H1 (cell line): ENCODE results near the gene TMEM181. TPM values are rescaled to one million over a fixed set of nuclear protein-coding genes. Genes with fewer than 3 reads are reported as not detected.

ENCODE experiments used
- CTCF ChIA-PET: fragments of 300-600 bp; sonication (Branson Sonifier 250); formaldehyde crosslinking; loops from one replicate; lab custom pipeline; 2021; ENCODE audit not compliant: partially characterized antibody; lab: Charles Lee
- POLR2A ChIA-PET: fragments of 300-600 bp; sonication (Branson Sonifier 250); formaldehyde crosslinking; loops from one replicate; lab custom pipeline; 2021; ENCODE audit warnings: inconsistent platforms; ENCODE audit not compliant: partially characterized antibody; lab: Charles Lee
- DNase-seq, 2 experiments: peaks; one replicate each; pipeline versions ENCODE4 v3.0.0 to v3.0.0-alpha.2; 2010 to 2022; ENCODE audit warnings: low spot score in 2 of 2, low read depth in 1 of 2, mixed read lengths in 1 of 2
- FAIRE-seq: peaks from 2 replicates; lab custom pipeline; 2011; peaks lifted over from hg19 to GRCh38; lab: Jason Lieb, UNC
- H2AFZ ChIP-seq: 2 replicates; pipeline ENCODE4 v1.8.1; 2012; ENCODE audit warnings: low read length, inconsistent platforms
- H2AK5ac ChIP-seq: 2 replicates; pipeline ENCODE4 v1.6.1; 2013; ENCODE audit warnings: low read depth, low read length
- H2BK120ac ChIP-seq: replicated peaks from 2 replicates; pipeline ENCODE3; 2013; ENCODE audit warnings: low read depth, low read length, inconsistent platforms
- H2BK12ac ChIP-seq: 2 replicates; pipeline ENCODE4 v1.6.1; 2013; ENCODE audit warnings: low read depth, low read length
- H2BK15ac ChIP-seq: 2 replicates; pipeline ENCODE4 v1.6.1; 2013; ENCODE audit warnings: low read length
- H2BK20ac ChIP-seq: 2 replicates; pipeline ENCODE4 v1.6.1; 2013; ENCODE audit warnings: low read length
- H2BK5ac ChIP-seq: 2 replicates; pipeline ENCODE4 v1.6.1; 2013; ENCODE audit warnings: low read depth, low read length
- H3K14ac ChIP-seq: 2 replicates; pipeline ENCODE4 v1.6.1; 2013; ENCODE audit warnings: inconsistent platforms; ENCODE audit not compliant: insufficient read length
- H3K18ac ChIP-seq: 2 replicates; pipeline ENCODE4 v1.6.1; 2013; ENCODE audit warnings: low read length; ENCODE audit errors: extremely low read depth
- H3K23ac ChIP-seq: 2 replicates; pipeline ENCODE4 v1.6.1; 2013; ENCODE audit warnings: inconsistent platforms; ENCODE audit not compliant: insufficient read length
- H3K23me2 ChIP-seq: 2 replicates; pipeline ENCODE4 v1.6.1; 2013; ENCODE audit warnings: low read depth, low read length
- H3K27ac ChIP-seq: 2 replicates; pipeline ENCODE4 v1.6.1; 2011; ENCODE audit warnings: low read depth, low read length, inconsistent platforms
- H3K27me3 ChIP-seq, 4 experiments: replicated peaks in 1 of 4; 1 replicate in 1 of 4; 2 replicates in 3 of 4; pipeline versions ENCODE4 v1.6.1 to v1.8.1; 2011 to 2013; ENCODE audit warnings: low read length in 3 of 4, mild to moderate bottlenecking in 3 of 4, inconsistent platforms in 2 of 4, mixed read lengths in 2 of 4, moderate library complexity in 1 of 4; ENCODE audit not compliant: control insufficient read depth in 3 of 4, insufficient read depth in 3 of 4; ENCODE audit errors: extremely low read depth in 1 of 4
- H3K36me3 ChIP-seq, 4 experiments: 2 replicates each; pipeline versions ENCODE4 v1.6.1 to v1.8.1; 2011 to 2013; ENCODE audit warnings: mild to moderate bottlenecking in 4 of 4, low read length in 3 of 4, moderate library complexity in 2 of 4, control low read depth in 1 of 4, inconsistent platforms in 1 of 4; ENCODE audit not compliant: insufficient read depth in 4 of 4, control insufficient read depth in 2 of 4
- H3K4ac ChIP-seq: replicated peaks from 2 replicates; pipeline ENCODE3; 2013; ENCODE audit warnings: low read length, low read depth, mixed read lengths, inconsistent platforms; ENCODE audit not compliant: insufficient read length
- H3K4me1 ChIP-seq, 4 experiments: replicated peaks in 1 of 4; 1 replicate in 1 of 4; 2 replicates in 3 of 4; pipeline versions ENCODE4 v1.6.1 to v1.8.1; 2011 to 2013; ENCODE audit warnings: low read length in 3 of 4, inconsistent platforms in 2 of 4, mixed read lengths in 1 of 4; ENCODE audit not compliant: insufficient read depth in 4 of 4, control insufficient read depth in 3 of 4
- H3K4me2 ChIP-seq, 2 experiments: 2 replicates each; pipeline versions ENCODE4 v1.6.1 to v1.8.1; 2011 to 2013; ENCODE audit warnings: low read depth in 2 of 2, low read length in 2 of 2, control low read depth in 1 of 2, inconsistent platforms in 1 of 2, mild to moderate bottlenecking in 1 of 2; ENCODE audit not compliant: insufficient read depth in 1 of 2
- H3K4me3 ChIP-seq, 4 experiments: fragments of 200-600, 300-600 bp in 1 of 4; sonication (generic), shearing (Covaris generic), sonication (Bioruptor Twin) in 1 of 4; 2 replicates each; pipeline versions ENCODE4 v1.5.1 to v1.8.1; 2011 to 2016; ENCODE audit warnings: low read length in 4 of 4, low read depth in 3 of 4, control low read depth in 2 of 4, inconsistent platforms in 2 of 4, mild to moderate bottlenecking in 2 of 4, mixed read lengths in 1 of 4, moderate library complexity in 1 of 4; ENCODE audit not compliant: insufficient read depth in 2 of 4; ENCODE audit errors: extremely low read depth in 1 of 4
- H3K56ac ChIP-seq: replicated peaks from 2 replicates; pipeline ENCODE3; 2013; ENCODE audit warnings: low read depth, mild to moderate bottlenecking, mixed read lengths, low read length, inconsistent platforms; ENCODE audit not compliant: insufficient read length
- H3K79me1 ChIP-seq: 2 replicates; pipeline ENCODE4 v1.6.1; 2013; ENCODE audit warnings: low read depth, low read length, control low read depth
- H3K79me2 ChIP-seq, 2 experiments: 2 replicates each; pipeline versions ENCODE4 v1.6.1 to v1.8.1; 2012 to 2013; ENCODE audit warnings: low read length in 2 of 2, mild to moderate bottlenecking in 2 of 2, inconsistent platforms in 1 of 2; ENCODE audit not compliant: insufficient read depth in 2 of 2, control insufficient read depth in 1 of 2
- H3K9ac ChIP-seq, 4 experiments: replicated peaks in 1 of 4; 1 replicate in 1 of 4; 2 replicates in 3 of 4; pipeline versions ENCODE4 v1.6.1 to v1.8.1; 2011 to 2013; ENCODE audit warnings: low read depth in 3 of 4, low read length in 3 of 4, control low read depth in 2 of 4, mild to moderate bottlenecking in 2 of 4, moderate library complexity in 2 of 4, inconsistent platforms in 1 of 4; ENCODE audit errors: extremely low read depth in 1 of 4
- H3K9me3 ChIP-seq, 2 experiments: 2 replicates each; pipeline versions ENCODE4 v1.6.1 to v1.8.1; 2012 to 2013; ENCODE audit warnings: mild to moderate bottlenecking in 2 of 2, moderate library complexity in 2 of 2, control low read depth in 1 of 2, inconsistent platforms in 1 of 2, low read depth in 1 of 2, low read length in 1 of 2, mixed read lengths in 1 of 2; ENCODE audit not compliant: insufficient read depth in 2 of 2
- H4K20me1 ChIP-seq, 2 experiments: replicated peaks in 1 of 2; 2 replicates each; pipeline versions ENCODE3 to v1.8.1; 2011 to 2013; ENCODE audit warnings: inconsistent platforms in 2 of 2, low read length in 2 of 2, mild to moderate bottlenecking in 1 of 2; ENCODE audit not compliant: insufficient read depth in 2 of 2, control insufficient read depth in 1 of 2
- H4K5ac ChIP-seq: 2 replicates; pipeline ENCODE4 v1.6.1; 2013; ENCODE audit warnings: low read length, low read depth, mixed read lengths, inconsistent platforms; ENCODE audit not compliant: insufficient read length
- H4K8ac ChIP-seq: 2 replicates; pipeline ENCODE4 v1.8.0; 2013; ENCODE audit warnings: mild to moderate bottlenecking, moderate library complexity, low read length, inconsistent platforms; ENCODE audit not compliant: insufficient read depth; ENCODE audit errors: extremely low read depth
- H4K91ac ChIP-seq: replicated peaks from 2 replicates; pipeline ENCODE3; 2013; ENCODE audit warnings: low read length, mixed read lengths, inconsistent platforms; ENCODE audit not compliant: insufficient read length
- WGBS, 2 experiments: shearing (Covaris generic) in 1 of 2; methylation state at CpG; one replicate each; pipeline versions ENCODE4 v1.1.6 to v1.1.7; 2013 to 2015; ENCODE audit warnings: low lambda C conversion rate in 2 of 2, mixed read lengths in 2 of 2, inconsistent platforms in 1 of 2, low coverage in 1 of 2, missing lambda C conversion rate in 1 of 2; ENCODE audit not compliant: insufficient replicate concordance in 2 of 2, insufficient coverage in 1 of 2, insufficient read length in 1 of 2; ENCODE audit errors: extremely low coverage in 1 of 2, missing lambda C conversion rate in 1 of 2; 5-methylcytosine and 5-hydroxymethylcytosine counted together
- polyA plus RNA-seq, 7 experiments: library from polyadenylated mRNA; depleted of rRNA in 3 of 7; stranded (reverse) in 5 of 7; unstranded in 2 of 7; fragments of >200 nt in 5 of 7; fragments of 200-250 nt in 2 of 7; gene quantifications; 1 replicate in 5 of 7; 2 replicates in 1 of 7; 4 replicates in 1 of 7; pipeline versions ENCODE4 v1.2.1 to v1.2.3, GENCODE V29; 2011 to 2013; ENCODE audit warnings: missing spikeins in 2 of 7, mixed read lengths in 2 of 7
- total RNA-seq: library from RNA; stranded (reverse); fragmentation: NEBNext Ultra II Directional; extraction: Animal tissue kit (Norgen Biotek cat#: 25700); gene quantifications from 2 replicates; pipeline ENCODE4 v1.2.1, GENCODE V29; 2021

Gene TMEM181
- total and polyA plus RNA-seq, 2 of the 8 experiments (the other 6 are each of a cell fraction or from before 2014, with no cell fraction given) = 8.6 to 19.0 TPM

DNA sequence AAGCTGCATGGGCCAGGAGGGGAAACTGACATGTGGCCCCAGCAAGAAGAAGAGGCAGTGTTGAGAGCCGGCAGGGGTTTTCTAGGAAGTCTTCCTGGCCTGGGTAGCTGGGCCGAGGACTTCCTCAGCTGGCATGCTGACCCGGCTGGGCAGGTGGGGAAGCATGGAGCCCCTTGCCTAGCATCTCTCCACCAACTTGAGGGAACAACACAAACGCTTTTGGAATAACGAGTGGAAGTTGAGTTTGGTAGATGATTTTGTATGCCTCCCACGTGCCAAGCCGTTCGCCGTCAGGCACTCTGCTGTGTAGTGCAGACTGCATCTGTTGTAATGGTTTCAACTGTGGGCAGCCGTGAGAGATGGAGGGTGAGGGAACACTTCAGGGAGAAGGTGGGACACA is 7.3 kb downstream of the TMEM181 start:
- no peaks in the 10 kb centered on the region; a peak in 1 of 8 replicates for H3K36me3 ChIP-seq
- no peak overlapping the region for H2AK5ac ChIP-seq
- H2BK5ac ChIP-seq = no peak overlapping the region
- H4K20me1 ChIP-seq = peaks cover 35 to 45% of the 10 kb centered on the region in 2 experiments
- no peak overlapping the region for H2BK15ac ChIP-seq
- peaks cover 39% of the 10 kb centered on the region for H3K79me1 ChIP-seq
- no peak overlapping the region for H3K4me3 ChIP-seq
- H2AFZ ChIP-seq = no peak overlapping the region
- no peak overlapping the region for H3K27ac ChIP-seq
- no peak overlapping the region for H4K5ac ChIP-seq
- no peak overlapping the region; a peak in 1 of 7 replicates for H3K9ac ChIP-seq
- no peak overlapping the region for H3K14ac ChIP-seq
- H3K23me2 ChIP-seq = no peaks in the 10 kb centered on the region; the same call in 1 of the 2 replicates
- H3K4me1 ChIP-seq = peaks cover 0 to 5% (median 4%) of the 10 kb centered on the region in 4 experiments; a peak in 4 of 7 replicates
- ChIA-PET POLR2A (interaction anchor here (1.1 to 1.3 kb wide), 3 partner anchors 9 to 31 kb away, joined by 3 to 4 read pairs (median 3); no protein-coding TSS in a partner anchor), CTCF (interaction anchor here (0.7 to 3.1 kb wide), 9 partner anchors 14 to 351 kb away, joined by 3 to 12 read pairs (median 5); no protein-coding TSS in a partner anchor)
- no peak overlapping the region; the same call in 1 of the 2 replicates for H4K8ac ChIP-seq
- H4K91ac ChIP-seq = no peak overlapping the region
- no peak overlapping the region for H3K18ac ChIP-seq
- H3K4ac ChIP-seq = no peak overlapping the region
- no peak overlapping the region for H2BK120ac ChIP-seq
- no peak overlapping the region for H2BK20ac ChIP-seq
- H2BK12ac ChIP-seq = no peak overlapping the region
- peaks cover 0 to 87% of the 10 kb centered on the region in 2 experiments; a peak in 3 of 4 replicates for H3K79me2 ChIP-seq
- no peaks in the 10 kb centered on the region for H3K27me3 ChIP-seq
- DNase-seq = no peak
- H3K23ac ChIP-seq = no peak overlapping the region
- 92% methylated on average over 10 of the region's 10 CpGs; no CpG with 5 or more reads in 1 of the 2 experiments for WGBS, 2 experiments
- no peak overlapping the region for H3K56ac ChIP-seq
- no peak for FAIRE-seq
- no peak overlapping the region for H3K4me2 ChIP-seq
- H3K9me3 ChIP-seq = no peaks in the 10 kb centered on the region
